Measurements from ENCODE around the gene PCK1.

PCK1 gene

GRCh38 chr20:57567471-57568079, 6.7 kb downstream of the PCK1 start:
- no peak for TF ChIP-seq CTCF (IDR thresholded peaks at IDR 0.05; ENCODE audit: extremely low read depth, missing control alignments)
- no peak for DNase-seq (ENCODE audit: low spot score)

- no peak for TF ChIP-seq CTCF (IDR thresholded peaks at IDR 0.05; ENCODE audit: extremely low read depth, missing control alignments)
- DNase-seq (ENCODE audit: low spot score), result no peak
Observed at GRCh38 chr20:57568088-57568896, 7.4 kb downstream of the PCK1 start.

GRCh38 chr20:57568960-57569359, 8.1 kb downstream of the PCK1 start:
- DNase-seq (ENCODE audit: low spot score), result no peak
- no peak for TF ChIP-seq CTCF (IDR thresholded peaks at IDR 0.05; ENCODE audit: extremely low read depth, missing control alignments)

GRCh38 chr20:57570145-57570850, 9.4 kb downstream of the PCK1 start:
- no peak for TF ChIP-seq CTCF (IDR thresholded peaks at IDR 0.05; ENCODE audit: extremely low read depth, missing control alignments)

DNA sequence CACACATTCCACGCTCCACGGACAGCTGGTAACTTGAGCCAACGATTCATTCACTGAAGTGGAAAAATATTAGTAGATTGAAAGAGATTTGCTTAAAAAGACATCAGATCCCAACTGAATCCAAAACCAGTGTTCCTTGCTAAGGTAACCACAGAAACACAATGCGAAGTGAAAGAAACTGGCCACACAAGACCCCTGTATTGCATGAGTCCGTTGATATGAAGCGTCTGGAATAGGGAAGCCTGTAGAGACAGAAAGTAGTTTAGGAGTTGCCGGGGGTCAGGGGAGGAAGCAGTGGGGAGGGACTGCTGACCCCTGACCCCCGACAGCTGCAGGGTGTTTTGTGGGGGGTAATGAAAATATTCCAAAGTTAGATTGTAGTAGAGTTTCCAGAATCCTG, 10.0 kb downstream of the PCK1 start:
- DNase-seq (ENCODE audit: low spot score), result no peak
- TF ChIP-seq CTCF (IDR thresholded peaks at IDR 0.05; ENCODE audit: extremely low read depth, missing control alignments), result no peak

More at GRCh38 chr20:57570145-57570850, 9.4 kb downstream of the PCK1 start:
- no peak for DNase-seq (ENCODE audit: low spot score)

DNA sequence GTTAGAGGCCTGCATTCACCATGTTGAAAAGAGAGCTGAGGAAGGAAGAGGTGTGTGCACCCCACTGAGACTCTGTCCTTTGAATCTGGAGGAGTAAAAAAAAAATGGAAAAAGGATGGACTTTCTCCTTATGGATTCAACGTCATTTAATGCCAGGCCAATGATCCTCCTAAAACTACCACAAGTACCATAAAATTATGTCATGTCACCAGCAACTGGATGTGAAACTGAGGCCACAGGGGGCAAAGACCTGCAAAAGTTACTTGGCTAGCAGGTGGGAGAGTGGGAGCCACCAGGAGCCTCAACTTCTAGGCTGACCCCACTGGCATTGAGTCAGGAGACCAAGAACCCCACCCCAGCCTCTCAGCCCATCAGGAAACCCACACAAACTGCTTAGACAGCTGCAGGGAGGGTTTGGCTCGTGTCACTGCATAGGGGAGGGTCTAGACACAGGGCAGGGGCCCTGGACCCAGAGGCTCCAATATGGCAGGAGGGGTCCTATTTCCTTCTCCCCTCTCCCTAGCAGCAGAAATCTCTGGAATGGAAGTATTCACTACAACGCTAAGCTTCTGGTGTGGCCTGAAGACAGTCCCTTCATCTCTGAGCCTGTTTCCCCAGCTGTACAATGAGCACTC, 11.0 kb downstream of the PCK1 start:
- no peak for TF ChIP-seq CTCF (IDR thresholded peaks at IDR 0.05; ENCODE audit: extremely low read depth, missing control alignments)
- no peak for DNase-seq (ENCODE audit: low spot score)

Data from GM20000 (cell line).